HG03469 (cell line): ENCODE measurements around the gene KIF14.
A peak's percentile ranks its signal among the peaks of the same experiment; 100 is the strongest.
"Not testable (repeated sequence)": the region's sequence is repeated elsewhere in the genome, so short reads cannot be mapped to it uniquely, and the experiment has no call there.

Experiments
- ATAC-seq: cut with Tn5 transposase; IDR thresholded peaks from one replicate; pipeline ENCODE4 v1.9.1; 2021; ENCODE audit warnings: mild to moderate bottlenecking, moderate library complexity, moderate number of reproducible peaks; ENCODE audit not compliant: unreplicated experiment

KIF14 gene

GRCh38 chr1:200634261-200635122, 13.9 kb upstream of the KIF14 start:
- no peak for ATAC-seq

DNA sequence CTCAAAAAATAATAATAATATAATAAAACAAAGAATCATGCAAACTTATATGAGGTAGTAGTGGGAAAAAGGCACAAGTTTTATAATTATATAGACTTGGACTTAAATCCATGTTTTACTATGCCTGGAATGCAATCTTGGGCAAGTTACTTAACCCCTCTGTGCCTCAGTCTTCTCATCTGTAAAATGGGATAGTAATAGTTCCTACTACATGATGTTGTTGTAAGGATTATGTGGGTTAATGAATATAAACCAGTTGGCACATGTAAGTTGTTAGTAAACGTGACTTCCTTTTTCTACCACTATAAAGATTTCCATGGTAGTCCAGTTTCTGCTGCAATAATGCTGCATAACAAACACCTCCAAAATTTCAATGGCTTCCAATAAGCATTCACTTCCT, 10.8 kb upstream of the KIF14 start:
- ATAC-seq: no peak

DNA sequence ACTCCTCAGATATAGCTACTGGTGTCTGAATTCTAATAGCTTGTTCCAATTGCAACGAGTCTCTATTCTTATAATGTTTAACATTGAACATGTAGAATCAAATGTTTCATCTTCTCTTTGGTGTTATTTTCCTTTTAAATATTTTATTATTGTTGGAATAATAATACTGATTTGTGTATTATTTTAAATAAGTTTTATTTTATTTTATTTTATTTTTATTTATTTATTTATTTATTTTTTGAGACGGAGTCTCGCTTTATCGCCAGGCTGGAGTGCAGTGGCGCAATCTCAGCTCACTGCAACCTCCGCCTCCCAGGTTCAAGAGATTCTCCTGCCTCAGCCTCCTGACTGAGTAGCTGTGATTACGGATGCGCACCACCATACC, 10.0 kb upstream of the KIF14 start:
- ATAC-seq: not testable (repeated sequence)

DNA sequence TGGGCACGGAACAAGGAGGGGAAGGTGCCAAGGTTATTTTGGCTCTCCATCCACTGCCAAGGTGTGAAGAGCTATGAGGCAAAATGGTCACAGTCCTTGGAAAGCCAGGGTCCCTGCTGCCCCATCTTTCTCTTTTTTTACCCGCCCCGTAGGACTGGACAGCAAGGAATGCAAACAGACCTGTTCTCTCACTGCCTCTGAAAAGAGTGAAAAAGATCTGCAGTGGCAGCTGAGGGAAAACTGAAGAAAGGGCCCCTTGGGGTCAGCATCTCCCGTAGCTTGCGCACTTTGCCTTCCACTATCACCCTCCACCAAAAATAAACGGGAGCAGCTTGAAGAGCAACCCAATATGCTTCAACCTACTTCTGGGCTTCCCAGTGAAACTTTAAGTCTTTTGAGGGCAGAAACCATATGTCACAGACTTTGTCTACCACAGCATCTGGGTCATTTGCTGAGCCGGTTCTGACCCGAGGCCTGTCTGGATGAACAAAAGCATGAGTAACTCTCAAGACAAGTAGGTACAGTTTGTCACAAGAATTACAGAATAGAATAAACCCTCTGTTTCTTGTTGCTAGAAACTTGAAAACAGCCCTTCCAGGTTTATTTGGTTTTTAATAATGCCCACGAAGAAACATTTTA, 9.4 kb upstream of the KIF14 start:
- ATAC-seq: no peak

- ATAC-seq: peak; percentile 63
These were observed 7.8 kb upstream of the KIF14 start for GRCh38 chr1:200628223-200628881.

- no peak for ATAC-seq
These were observed 7.1 kb upstream of the KIF14 start for GRCh38 chr1:200627575-200628222.

DNA sequence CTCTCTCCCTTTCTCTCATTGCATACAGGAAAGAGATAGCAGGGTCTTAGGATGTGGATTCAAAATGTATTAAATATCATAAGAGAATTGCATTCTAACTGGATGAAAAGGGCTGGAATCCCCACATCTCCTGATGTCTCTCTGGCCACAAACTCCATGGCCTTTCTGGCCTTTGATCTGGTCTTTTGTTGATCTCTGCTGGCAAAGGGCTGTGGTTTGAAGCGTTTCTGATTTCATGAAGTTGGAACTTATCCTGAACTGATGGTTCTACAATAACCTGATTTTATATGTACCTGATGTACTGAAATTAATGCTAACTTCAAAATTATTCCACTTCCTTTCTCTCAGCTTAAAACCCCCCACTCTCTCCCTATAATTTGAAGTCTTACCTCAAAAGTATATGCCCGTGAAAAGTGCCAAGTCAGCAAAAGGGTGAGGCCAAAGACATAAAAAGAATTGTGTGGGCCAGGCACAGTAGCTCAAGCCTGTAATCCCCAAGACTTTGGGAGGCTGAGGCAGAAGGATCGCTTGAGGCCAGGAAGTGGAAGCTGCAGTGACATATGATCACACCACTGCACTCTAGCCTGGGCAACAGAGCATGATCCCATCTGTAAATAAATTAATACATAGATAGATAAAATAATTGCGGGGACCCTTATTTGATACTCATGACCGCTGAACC, 6.4 kb upstream of the KIF14 start:
- no peak for ATAC-seq

GRCh38 chr1:200625381-200625824, 4.9 kb upstream of the KIF14 start:
- no peak for ATAC-seq

DNA sequence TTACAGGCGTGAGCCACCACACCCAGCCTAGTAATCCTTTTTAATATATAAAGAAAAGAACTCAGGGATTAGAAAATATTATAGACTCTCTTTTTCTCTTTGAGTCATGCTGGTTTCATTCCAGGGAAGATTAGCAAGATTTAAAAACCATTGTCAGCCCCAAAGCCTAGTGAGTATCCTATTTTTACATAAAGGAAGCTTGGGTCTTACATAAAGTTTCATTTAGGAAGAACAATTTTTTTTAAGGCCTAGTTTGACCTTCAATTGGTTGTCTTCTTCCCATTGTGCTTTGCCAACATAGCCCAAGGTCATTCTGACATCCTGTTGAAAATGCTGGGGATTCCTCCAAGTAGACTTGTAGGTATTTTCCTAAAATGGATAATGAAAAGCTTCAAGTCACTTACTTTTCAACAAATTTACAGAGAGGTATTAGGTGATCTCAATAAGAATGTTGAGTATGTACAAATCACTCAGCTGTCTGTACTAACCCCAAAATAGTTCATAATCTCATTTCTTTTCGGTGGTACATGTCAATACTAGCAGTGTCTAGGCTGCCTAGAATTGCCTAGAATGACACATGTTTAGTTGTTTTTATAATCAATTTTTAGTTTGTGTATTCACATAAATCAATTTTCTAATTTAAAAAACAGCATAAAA, 4.3 kb upstream of the KIF14 start:
- ATAC-seq: no peak

DNA sequence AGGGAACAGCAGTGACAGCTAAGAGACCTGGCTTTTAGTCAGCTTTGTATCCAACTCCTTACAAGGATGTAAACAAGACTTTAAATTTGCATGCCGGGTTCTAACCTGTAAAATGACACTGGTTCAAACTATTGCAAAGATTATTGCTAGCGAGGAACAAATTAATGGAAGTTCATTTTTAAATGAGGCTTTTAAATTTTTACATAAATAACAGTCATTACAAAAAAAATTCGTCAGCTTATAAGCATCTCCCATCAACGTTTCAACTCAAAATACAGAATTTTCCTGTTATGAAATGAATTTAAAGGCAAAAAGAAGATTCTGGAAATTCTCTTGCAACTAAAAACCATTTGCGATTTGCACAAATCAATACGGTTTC, 668 bp downstream of the KIF14 start:
- no peak for ATAC-seq

DNA sequence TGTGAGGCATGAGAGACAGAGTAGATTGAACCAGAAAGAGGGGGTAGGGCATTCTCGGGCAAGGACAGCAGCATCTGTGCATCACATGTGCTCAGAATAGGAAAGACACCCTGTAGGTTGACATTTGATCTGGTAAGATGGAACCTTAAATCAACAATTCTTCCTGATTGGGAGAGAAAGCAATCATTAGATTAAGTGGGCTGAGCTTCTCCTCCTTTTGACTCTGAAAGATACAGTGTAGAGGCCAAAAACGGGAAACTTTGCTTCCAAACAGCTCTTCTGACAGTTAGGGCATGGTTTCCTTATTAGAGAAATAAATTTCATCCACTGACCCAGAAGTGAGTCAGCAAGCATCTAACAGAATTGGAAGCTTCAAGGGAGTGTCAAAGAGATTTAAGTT, 9.7 kb downstream of the KIF14 start:
- no peak for ATAC-seq

DNA sequence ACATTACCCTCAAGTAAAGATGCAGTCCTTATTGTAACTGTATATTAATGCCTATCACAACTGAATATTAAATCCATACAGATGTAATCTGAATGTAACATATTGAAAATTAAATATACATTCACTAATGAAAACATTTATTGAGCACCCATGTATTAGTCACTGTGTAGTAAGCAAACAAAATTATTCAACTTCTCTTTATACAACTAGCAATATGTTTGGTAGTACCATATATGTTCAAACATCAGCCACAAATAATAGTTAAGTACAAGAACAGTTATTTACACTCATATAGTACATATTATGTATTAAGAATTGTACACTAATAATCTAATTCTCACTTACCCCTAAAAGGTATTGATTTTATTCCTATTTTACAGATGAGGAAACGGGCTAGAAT, 17.9 kb downstream of the KIF14 start:
- ATAC-seq: no peak

GRCh38 chr1:200590001-200590400, 30.6 kb downstream of the KIF14 start:
- no peak for ATAC-seq

- peak; percentile 53 for ATAC-seq
These were observed 31.9 kb downstream of the KIF14 start for GRCh38 chr1:200588698-200589097.

DNA sequence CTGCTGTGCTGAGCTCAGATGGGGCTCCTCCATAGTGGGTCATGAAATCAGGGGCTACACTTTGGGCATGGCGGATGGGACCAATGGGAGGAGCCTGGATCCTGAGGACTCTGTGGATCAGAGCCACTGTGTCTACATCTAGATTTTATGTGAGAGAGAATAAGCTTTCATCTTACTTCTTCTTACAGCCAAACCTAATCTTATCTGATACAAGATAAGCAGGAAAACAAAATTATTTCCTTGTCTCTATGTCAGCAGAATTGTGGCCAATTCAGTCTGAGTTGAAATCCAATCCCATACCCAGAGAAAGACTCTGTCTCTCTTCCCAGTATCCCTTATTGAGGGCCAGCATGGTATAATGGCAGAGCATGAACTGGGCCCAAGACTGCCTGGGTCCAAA, 56.2 kb downstream of the KIF14 start:
- ATAC-seq: no peak

DNA sequence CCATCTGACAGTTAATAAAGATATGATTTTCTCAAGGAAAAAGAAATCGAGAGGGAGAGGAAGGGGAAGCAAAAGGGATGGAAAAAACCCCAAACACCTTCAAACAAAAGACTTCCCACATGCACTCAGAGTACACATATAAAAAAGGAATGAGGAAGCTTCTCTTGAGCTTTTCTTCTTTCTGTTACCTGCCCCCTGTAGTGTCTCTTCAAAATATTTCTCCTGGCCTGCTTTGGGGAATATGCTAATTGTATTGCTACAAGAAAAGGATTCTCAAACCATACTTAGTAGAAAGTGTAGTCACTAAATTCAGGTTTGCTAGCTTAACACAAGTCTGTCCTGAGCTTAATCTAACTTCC, 58.7 kb downstream of the KIF14 start:
- no peak for ATAC-seq

GRCh38 chr1:200558866-200559459, 61.6 kb downstream of the KIF14 start:
- ATAC-seq: peak; percentile 48

- ATAC-seq: no peak
These were observed 64.5 kb downstream of the KIF14 start for GRCh38 chr1:200556002-200556401.

DNA sequence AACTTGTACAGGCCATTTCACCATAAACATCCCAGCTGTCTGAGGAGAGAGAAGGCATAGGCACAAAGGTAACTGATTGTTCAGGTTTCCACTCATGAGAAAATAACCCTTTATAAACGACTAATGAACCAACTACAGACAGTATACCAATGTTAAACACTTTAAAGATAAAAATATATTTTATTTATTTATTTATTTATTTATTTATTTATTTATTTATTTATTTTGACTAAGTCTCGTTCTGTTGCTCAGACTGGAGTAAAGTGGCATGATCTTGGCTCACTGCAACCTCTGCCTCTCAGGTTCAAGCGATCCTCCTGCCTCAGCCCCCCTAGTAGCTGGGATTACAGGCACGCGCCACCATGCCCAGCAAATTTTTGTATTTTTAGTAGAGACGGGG, 67.8 kb downstream of the KIF14 start:
- not testable (repeated sequence) for ATAC-seq

DNA sequence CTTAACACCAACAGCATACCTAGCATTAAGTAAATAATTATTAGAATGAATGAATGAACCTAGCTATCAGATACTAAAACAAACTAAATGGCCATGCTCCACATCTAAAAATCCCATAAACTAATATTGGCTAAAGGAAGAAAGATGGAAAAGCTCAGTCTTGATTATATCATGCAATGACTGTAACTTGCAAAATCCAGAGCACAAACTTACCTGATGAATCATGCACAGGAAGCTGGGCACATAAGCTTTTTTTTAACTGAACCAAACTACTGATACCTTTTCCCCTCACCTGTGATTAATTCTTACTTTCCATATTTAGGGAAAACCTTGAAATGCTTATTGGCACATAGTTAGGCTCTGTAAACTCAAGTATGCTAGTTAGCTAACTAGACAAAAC, 70.2 kb downstream of the KIF14 start:
- ATAC-seq: no peak
